ENCODE data around the gene GAB2.
A peak's percentile ranks its signal among the peaks of the same experiment; 100 is the strongest.
"Not testable (repeated sequence)": the region's sequence is repeated elsewhere in the genome, so short reads cannot be mapped to it uniquely, and the experiment has no call there.

GAB2 gene

GRCh38 chr11:78187366-78188285 is 230.0 kb downstream of the GAB2 start:
- peak overlapping the region; percentile 6 for H3K9ac ChIP-seq (ENCODE audit: low read length)
- peaks cover 11% of the 10 kb centered on the region for H3K4me1 ChIP-seq (ENCODE audit: control insufficient read depth, insufficient read depth, low read length)
- no peaks in the 10 kb centered on the region for H3K36me3 ChIP-seq (ENCODE audit: control insufficient read depth, insufficient read depth, low read length)
- H3K27ac ChIP-seq (ENCODE audit: low read depth, low read length), result peak overlapping the region; percentile 82
- peak overlapping the region; percentile 95 for H3K4me3 ChIP-seq (ENCODE audit: low read length)
- H3K27me3 ChIP-seq (ENCODE audit: control insufficient read depth, insufficient read depth, low read length), result no peaks in the 10 kb centered on the region

GRCh38 chr11:78181185-78181584 is 236.4 kb downstream of the GAB2 start:
- H3K36me3 ChIP-seq (ENCODE audit: control insufficient read depth, insufficient read depth, low read length), result no peaks in the 10 kb centered on the region

GRCh38 chr11:78180751-78181150 is 236.9 kb downstream of the GAB2 start:
- H3K36me3 ChIP-seq (ENCODE audit: control insufficient read depth, insufficient read depth, low read length), result no peaks in the 10 kb centered on the region
- H3K27ac ChIP-seq (ENCODE audit: low read depth, low read length), result no peak overlapping the region
- no peak overlapping the region for H3K9ac ChIP-seq (ENCODE audit: low read length)
- no peaks in the 10 kb centered on the region for H3K27me3 ChIP-seq (ENCODE audit: control insufficient read depth, insufficient read depth, low read length)
- H3K4me3 ChIP-seq (ENCODE audit: low read length), result no peak overlapping the region
- no peaks in the 10 kb centered on the region for H3K4me1 ChIP-seq (ENCODE audit: control insufficient read depth, insufficient read depth, low read length)

More at GRCh38 chr11:78181185-78181584, 236.4 kb downstream of the GAB2 start:
- Histone ChIP-seq H3K4me1 (ENCODE audit: control insufficient read depth, insufficient read depth, low read length) (no peaks in the 10 kb centered on the region), H3K4me3 (ENCODE audit: low read length) (no peak overlapping the region), H3K27me3 (ENCODE audit: control insufficient read depth, insufficient read depth, low read length) (no peaks in the 10 kb centered on the region), H3K27ac (ENCODE audit: low read depth, low read length) (no peak overlapping the region), H3K9ac (ENCODE audit: low read length) (no peak overlapping the region)

GRCh38 chr11:78179459-78180071 is 238.1 kb downstream of the GAB2 start:
- Histone ChIP-seq H3K27me3 (ENCODE audit: control insufficient read depth, insufficient read depth, low read length) (no peaks in the 10 kb centered on the region), H3K9ac (ENCODE audit: low read length) (no peak overlapping the region), H3K36me3 (ENCODE audit: control insufficient read depth, insufficient read depth, low read length) (no peaks in the 10 kb centered on the region), H3K4me3 (ENCODE audit: low read length) (no peak overlapping the region), H3K27ac (ENCODE audit: low read depth, low read length) (no peak overlapping the region), H3K4me1 (ENCODE audit: control insufficient read depth, insufficient read depth, low read length) (no peaks in the 10 kb centered on the region)

- Histone ChIP-seq H3K4me1 (ENCODE audit: control insufficient read depth, insufficient read depth, low read length) (no peaks in the 10 kb centered on the region), H3K27ac (ENCODE audit: low read depth, low read length) (no peak overlapping the region), H3K27me3 (ENCODE audit: control insufficient read depth, insufficient read depth, low read length) (no peaks in the 10 kb centered on the region), H3K9ac (ENCODE audit: low read length) (no peak overlapping the region), H3K4me3 (ENCODE audit: low read length) (no peak overlapping the region), H3K36me3 (ENCODE audit: control insufficient read depth, insufficient read depth, low read length) (peaks cover 10% of the 10 kb centered on the region)
Observed at GRCh38 chr11:78177216-78177615, 240.4 kb downstream of the GAB2 start.

- Histone ChIP-seq H3K9ac (ENCODE audit: low read length) (no peak overlapping the region), H3K4me3 (ENCODE audit: low read length) (no peak overlapping the region), H3K36me3 (ENCODE audit: control insufficient read depth, insufficient read depth, low read length) (peaks cover 10% of the 10 kb centered on the region), H3K4me1 (ENCODE audit: control insufficient read depth, insufficient read depth, low read length) (no peaks in the 10 kb centered on the region), H3K27me3 (ENCODE audit: control insufficient read depth, insufficient read depth, low read length) (no peaks in the 10 kb centered on the region), H3K27ac (ENCODE audit: low read depth, low read length) (no peak overlapping the region)
Observed at GRCh38 chr11:78176605-78177141, 240.9 kb downstream of the GAB2 start.

- not testable (repeated sequence) for H3K27me3 ChIP-seq (ENCODE audit: control insufficient read depth, insufficient read depth, low read length)
Observed at GRCh38 chr11:78175862-78176261, 241.8 kb downstream of the GAB2 start.

GRCh38 chr11:78171951-78172350 is 245.7 kb downstream of the GAB2 start:
- no peak overlapping the region for H3K27ac ChIP-seq (ENCODE audit: low read depth, low read length)
- H3K27me3 ChIP-seq (ENCODE audit: control insufficient read depth, insufficient read depth, low read length), result no peaks in the 10 kb centered on the region
- H3K4me1 ChIP-seq (ENCODE audit: control insufficient read depth, insufficient read depth, low read length), result peaks cover 17% of the 10 kb centered on the region
- no peak overlapping the region for H3K4me3 ChIP-seq (ENCODE audit: low read length)
- peaks cover 10% of the 10 kb centered on the region for H3K36me3 ChIP-seq (ENCODE audit: control insufficient read depth, insufficient read depth, low read length)
- H3K9ac ChIP-seq (ENCODE audit: low read length), result no peak overlapping the region

More at GRCh38 chr11:78175862-78176261, 241.8 kb downstream of the GAB2 start:
- not testable (repeated sequence) for H3K36me3 ChIP-seq (ENCODE audit: control insufficient read depth, insufficient read depth, low read length); H3K27ac ChIP-seq (ENCODE audit: low read depth, low read length); H3K4me1 ChIP-seq (ENCODE audit: control insufficient read depth, insufficient read depth, low read length); H3K4me3 ChIP-seq (ENCODE audit: low read length); H3K9ac ChIP-seq (ENCODE audit: low read length)

GRCh38 chr11:78170874-78171549 is 246.6 kb downstream of the GAB2 start:
- H3K9ac ChIP-seq (ENCODE audit: low read length), result no peak overlapping the region
- peaks cover 24% of the 10 kb centered on the region for H3K4me1 ChIP-seq (ENCODE audit: control insufficient read depth, insufficient read depth, low read length)
- H3K27me3 ChIP-seq (ENCODE audit: control insufficient read depth, insufficient read depth, low read length), result no peaks in the 10 kb centered on the region
- peaks cover 10% of the 10 kb centered on the region for H3K36me3 ChIP-seq (ENCODE audit: control insufficient read depth, insufficient read depth, low read length)
- H3K27ac ChIP-seq (ENCODE audit: low read depth, low read length), result no peak overlapping the region
- no peak overlapping the region for H3K4me3 ChIP-seq (ENCODE audit: low read length)

- Histone ChIP-seq H3K4me3 (ENCODE audit: low read length) (no peak overlapping the region), H3K27ac (ENCODE audit: low read depth, low read length) (no peak overlapping the region), H3K27me3 (ENCODE audit: control insufficient read depth, insufficient read depth, low read length) (no peaks in the 10 kb centered on the region), H3K4me1 (ENCODE audit: control insufficient read depth, insufficient read depth, low read length) (peaks cover 24% of the 10 kb centered on the region), H3K9ac (ENCODE audit: low read length) (no peak overlapping the region), H3K36me3 (ENCODE audit: control insufficient read depth, insufficient read depth, low read length) (peaks cover 10% of the 10 kb centered on the region)
Observed at GRCh38 chr11:78170413-78170812, 247.2 kb downstream of the GAB2 start.

GRCh38 chr11:78168539-78169477 is 248.8 kb downstream of the GAB2 start:
- Histone ChIP-seq H3K4me1 (ENCODE audit: control insufficient read depth, insufficient read depth, low read length) (peaks cover 26% of the 10 kb centered on the region), H3K27ac (ENCODE audit: low read depth, low read length) (peak overlapping the region; percentile 77), H3K27me3 (ENCODE audit: control insufficient read depth, insufficient read depth, low read length) (no peaks in the 10 kb centered on the region), H3K4me3 (ENCODE audit: low read length) (peak overlapping the region; percentile 6), H3K9ac (ENCODE audit: low read length) (no peak overlapping the region), H3K36me3 (ENCODE audit: control insufficient read depth, insufficient read depth, low read length) (peaks cover 5% of the 10 kb centered on the region)
